KG1 (cell line): Measurements from ENCODE around the gene GSX2.
"Not testable (repeated sequence)": the region's sequence is repeated elsewhere in the genome, so short reads cannot be mapped to it uniquely, and the experiment has no call there.

Source experiments
- DNase-seq: peaks from one replicate; lab custom pipeline; 2025; lab: John Stamatoyannopoulos, UW

The GSX2 gene

GRCh38 chr4:54099748-54100574 lies at the start of gene GSX2:
TSS of gene GSX2 (plus strand) at chr4:54100163. CDS start at chr4:54100345, 182 bp downstream.
- DNase-seq, result no peak

- DNase-seq, result no peak
These were observed 49.6 kb upstream of the GSX2 start for GRCh38 chr4:54050214-54050904.

DNA sequence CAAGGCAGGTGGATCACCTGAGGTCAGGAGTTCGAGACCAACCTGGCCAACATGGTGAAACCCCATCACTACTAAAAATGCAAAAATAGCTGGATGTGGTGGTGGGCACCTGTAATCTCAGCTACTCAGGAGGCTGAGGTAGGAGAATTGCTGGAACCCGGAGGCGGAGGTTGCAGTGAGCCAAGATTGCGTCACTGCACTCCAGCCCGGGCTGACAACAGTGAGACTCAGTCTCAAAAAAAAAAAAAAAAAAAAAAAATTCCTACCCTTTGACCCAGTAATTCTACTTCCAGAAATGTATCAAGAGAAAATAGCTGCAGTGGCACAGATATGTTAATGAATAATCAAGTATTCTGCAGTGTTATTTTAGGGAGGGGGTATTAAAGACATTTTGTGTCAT lies 46.6 kb upstream of the GSX2 start:
- not testable (repeated sequence) for DNase-seq

- no peak for DNase-seq
These were observed 45.5 kb upstream of the GSX2 start for GRCh38 chr4:54054501-54054900.

DNA sequence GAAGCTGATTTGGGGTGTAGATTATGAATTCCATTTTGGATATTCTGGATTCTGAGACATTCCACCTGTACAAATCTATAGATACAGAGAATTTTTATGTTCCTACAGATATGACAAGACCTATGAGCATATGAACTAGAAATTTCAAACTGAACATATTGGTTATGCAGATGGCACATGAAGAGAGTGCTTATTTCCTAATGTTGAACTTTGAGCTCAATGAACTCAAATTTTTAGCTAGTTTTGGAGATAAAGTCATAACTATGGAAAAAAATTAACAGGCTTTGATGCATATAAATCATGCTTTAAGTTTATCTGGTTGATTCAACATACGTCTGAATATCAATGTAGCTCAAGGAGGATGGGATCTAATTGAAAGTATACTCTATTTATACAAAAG lies 44.5 kb upstream of the GSX2 start:
- DNase-seq, result no peak

DNA sequence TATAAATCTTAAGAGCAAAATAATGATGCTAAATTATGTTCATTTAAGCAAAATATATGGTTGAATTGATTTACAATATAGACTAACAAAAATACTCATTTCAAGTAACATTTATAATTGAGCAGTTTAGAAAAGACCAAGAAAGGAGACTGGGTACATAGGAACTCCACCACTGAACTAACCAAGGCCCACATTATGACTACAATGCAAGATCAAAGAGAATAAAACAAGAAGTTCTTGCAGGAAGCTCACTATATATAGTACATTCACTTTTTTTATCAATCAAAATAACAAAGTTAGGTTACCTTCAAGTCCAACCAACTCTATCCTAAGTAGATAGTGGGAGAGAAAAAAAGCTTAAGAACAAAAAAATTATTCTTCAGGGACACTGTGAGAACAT lies 43.6 kb upstream of the GSX2 start:
- DNase-seq, result no peak

DNA sequence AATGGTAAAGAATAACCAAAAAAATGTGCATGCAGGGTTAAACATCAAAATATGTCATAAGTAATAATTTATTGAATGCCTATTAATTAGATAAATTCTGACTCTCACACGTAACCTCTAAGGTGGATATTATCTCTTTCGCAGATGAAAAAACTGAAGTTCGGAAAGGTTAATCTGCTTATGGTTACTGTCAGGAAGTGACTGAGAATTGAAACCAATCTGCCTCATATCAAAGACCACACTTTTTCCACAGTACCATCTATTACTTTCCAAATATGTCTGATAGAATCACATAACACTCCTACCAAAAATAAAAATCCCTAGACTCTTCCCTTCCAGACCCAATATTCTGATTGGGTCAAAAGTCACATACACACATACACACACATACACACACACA lies 41.8 kb upstream of the GSX2 start:
- no peak for DNase-seq

DNA sequence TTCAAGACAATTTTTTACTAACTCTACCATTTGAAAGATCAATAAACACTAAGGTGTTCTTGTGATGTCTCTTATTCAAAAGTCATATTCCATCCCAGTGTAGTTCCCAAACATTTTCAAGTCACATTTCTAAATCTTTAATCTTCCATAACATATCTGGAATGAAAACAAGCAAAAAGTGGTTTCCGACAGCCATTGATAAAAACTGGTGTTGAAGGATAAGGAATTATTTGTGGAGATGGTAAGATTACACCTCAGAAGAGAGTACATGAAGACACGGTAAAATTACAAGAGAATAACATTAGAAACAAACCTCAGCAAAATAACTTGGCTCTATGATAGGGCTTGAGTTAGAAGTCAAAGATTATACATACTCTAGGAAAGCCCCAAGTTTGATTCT lies 39.8 kb upstream of the GSX2 start:
- no peak for DNase-seq

DNA sequence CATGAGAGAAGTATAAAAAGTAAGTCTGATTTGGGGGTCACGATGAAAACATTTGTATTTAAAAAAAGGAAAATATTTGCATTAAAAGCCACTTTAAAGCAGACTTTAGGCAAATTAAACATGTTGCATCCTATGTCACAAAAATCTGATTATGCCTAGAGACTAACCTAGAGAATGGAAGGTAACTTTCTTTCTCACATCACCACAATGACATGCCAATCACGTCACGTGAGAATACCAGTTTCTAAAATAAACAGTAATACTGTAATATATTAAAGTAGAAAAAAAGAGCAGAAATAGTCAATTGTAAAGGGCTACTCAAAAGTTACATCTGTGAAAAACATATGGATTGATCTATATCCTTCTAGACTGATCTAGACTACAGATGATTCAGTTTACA lies 38.9 kb upstream of the GSX2 start:
- DNase-seq, result no peak

GRCh38 chr4:54061873-54062272 lies 38.1 kb upstream of the GSX2 start:
- no peak for DNase-seq

DNA sequence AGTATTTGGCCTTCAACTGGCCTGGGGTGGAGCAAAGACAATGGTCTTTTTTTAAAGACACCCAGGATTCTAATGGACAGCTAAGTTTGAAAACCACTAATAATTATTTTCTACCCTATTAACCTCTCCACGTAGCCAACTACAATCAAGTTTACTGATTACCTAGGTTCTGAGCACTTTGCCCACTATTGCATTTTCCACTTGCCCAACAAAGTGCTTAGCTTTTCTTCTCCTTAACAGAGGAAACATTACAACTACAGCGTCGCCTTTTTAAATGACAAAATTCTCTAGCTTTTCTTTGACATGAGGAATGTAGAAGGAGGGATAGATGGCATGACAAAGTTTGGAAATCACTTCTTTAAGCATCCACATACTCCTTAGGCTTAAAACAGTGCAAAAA lies 37.6 kb upstream of the GSX2 start:
- DNase-seq, result no peak

DNA sequence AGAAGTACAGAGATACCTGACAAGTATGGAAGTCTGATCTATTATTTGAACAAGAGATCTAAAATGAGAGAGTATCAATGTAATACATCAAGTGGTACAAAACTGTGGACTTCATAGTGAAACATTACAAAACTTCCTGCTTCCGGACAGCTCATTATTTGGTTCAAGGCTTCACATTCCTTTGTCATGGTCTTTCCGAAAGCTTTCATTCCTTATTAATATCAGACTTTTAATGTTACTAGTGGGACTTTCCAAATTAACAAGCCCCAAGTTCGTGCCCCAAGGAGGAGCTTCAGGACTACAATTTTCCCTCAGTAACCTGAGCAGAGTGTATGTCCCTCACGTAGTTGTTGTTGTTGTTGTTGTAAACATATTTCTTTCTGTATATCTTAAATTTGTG lies 36.7 kb upstream of the GSX2 start:
- DNase-seq, result no peak

GRCh38 chr4:54063737-54064316 lies 36.1 kb upstream of the GSX2 start:
- DNase-seq, result no peak

- peak; percentile 82 for DNase-seq
These were observed 35.4 kb upstream of the GSX2 start, which contains the start of gene CHIC2 for GRCh38 chr4:54064317-54065111. TSS of gene CHIC2 (minus strand) at chr4:54064605. CDS start at chr4:54064300, 305 bp downstream.

DNA sequence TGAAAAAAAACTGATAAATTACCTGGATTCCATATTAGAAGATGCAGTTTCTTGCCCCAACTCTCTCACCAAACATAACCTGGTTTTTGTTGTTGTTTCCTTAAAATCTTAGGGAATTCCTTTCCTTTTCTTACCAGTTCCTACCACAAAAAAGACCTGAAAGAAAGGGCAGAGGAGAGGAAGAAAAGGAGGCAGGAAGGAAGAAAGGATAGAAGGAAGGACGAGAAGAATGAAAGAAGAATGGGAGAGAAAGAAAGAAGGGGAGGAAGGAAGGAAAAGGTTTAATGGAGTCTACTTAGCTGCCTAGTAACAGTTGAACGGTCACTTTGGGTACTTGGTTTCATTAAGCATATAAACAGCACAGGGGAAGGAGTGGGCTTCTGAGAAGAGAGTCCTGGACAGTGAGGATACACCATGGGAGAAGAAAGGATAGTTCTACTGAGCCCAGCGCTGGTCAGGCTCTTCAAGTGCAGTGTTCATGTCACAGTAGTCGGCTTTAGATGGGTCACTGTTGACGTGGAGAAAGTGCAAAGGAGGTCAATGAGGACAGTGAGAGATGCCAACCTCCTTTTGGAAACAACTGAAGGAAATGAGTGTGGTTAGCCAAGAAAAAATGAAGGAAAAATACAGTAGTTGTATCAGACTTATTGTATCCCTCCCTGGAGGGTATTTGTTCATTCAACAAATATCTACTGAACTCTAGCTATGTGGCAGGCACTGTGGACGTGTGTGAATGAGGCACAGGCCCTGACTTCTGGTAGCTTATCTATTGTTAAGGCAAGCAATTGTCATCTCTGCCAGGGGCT lies 34.5 kb upstream of the GSX2 start:
- no peak for DNase-seq

- no peak for DNase-seq
These were observed 33.9 kb upstream of the GSX2 start for GRCh38 chr4:54066088-54066415.

DNA sequence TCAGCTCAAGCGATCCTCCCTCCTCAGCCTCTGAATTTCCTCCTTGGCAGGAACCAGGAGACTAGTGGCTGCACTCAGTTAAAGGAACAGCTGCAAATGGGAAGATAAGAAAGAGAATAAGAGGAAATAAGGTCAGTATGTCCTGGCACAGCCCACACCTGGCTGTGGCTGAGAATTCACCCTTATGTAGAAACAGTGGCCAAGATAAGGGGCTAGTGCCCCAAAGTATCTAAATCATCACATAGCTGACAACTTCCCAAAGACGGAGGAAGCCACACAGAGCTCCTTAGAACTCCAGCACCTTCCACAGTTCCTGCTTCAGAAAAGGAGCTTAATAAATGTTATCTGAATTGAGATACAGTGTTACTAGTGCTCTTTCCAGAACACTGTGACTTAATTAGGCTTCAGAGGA lies 33.2 kb upstream of the GSX2 start:
- DNase-seq, result peak; percentile 27

DNA sequence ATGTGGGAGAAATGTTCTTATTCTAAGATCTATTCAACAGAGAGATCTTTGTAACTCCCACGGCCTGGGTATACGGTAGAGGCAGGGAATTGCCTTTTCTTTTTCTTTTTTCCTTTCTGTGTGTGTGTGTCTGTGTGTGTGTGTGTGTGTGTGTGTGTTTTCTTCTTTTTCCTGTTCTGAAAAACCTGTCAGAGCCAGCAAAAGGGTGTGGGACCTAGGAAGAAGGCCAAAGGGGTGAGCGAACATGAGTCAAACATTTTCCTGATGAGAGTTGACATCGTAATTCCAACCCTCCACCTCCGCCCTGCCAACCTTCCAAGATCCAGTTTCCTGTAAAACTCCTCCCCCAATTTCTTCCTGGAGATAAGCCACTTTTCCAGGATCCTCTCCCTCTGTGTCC lies 32.8 kb upstream of the GSX2 start:
- no peak for DNase-seq

DNA sequence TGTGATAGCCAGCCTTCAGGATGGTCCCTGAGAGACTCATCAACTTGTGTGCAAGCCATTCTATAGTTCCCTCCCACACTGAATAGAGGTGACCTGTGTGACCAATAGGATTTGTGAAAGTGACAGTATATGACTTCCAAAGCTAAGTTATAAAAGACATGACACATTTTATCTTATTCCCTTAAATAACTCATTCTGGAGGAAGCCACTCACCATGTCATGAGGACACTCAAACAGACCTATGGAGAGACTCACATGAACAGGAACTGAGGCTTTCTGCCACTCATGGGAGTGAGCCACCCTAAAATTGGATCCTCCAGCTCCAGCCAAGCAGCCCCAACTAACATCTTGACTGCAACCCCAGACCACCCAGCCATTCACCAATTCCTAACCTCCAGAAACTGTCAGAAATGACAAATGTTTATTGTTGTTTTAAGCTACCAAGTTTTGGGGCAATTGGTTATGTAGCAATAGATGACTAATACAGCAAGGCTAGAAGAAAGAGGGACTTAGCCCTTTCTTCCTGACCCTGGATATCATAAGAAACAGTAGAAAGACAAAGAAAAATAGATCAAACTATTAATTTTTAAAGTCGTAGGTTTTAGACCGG lies 26.6 kb upstream of the GSX2 start:
- DNase-seq, result no peak

GRCh38 chr4:54074381-54074780 lies 25.6 kb upstream of the GSX2 start:
- no peak for DNase-seq

- DNase-seq, result no peak
These were observed 23.3 kb upstream of the GSX2 start for GRCh38 chr4:54076673-54077072.
